OCI-LY3 (cell line): Measurements from ENCODE around the gene PQBP1.

Experiments used
- EZH2phosphoT487 ChIP-seq: fragments of 200-600 bp; shearing (Covaris generic); IDR thresholded peaks from 2 replicates; pipeline ENCODE4 v1.6.1; 2018; ENCODE audit warnings: antibody characterized with exemption, mixed run types, low read depth
- TF ChIP-seq, protein P1 (sequence below): fragments of 200-600, 300-600 bp; sonication (generic); IDR thresholded peaks from 2 replicates; pipeline ENCODE4 v1.5.1; 2014; ENCODE audit warnings: antibody characterized with exemption, low read length, low read depth

- TF ChIP-seq, protein P1, sequence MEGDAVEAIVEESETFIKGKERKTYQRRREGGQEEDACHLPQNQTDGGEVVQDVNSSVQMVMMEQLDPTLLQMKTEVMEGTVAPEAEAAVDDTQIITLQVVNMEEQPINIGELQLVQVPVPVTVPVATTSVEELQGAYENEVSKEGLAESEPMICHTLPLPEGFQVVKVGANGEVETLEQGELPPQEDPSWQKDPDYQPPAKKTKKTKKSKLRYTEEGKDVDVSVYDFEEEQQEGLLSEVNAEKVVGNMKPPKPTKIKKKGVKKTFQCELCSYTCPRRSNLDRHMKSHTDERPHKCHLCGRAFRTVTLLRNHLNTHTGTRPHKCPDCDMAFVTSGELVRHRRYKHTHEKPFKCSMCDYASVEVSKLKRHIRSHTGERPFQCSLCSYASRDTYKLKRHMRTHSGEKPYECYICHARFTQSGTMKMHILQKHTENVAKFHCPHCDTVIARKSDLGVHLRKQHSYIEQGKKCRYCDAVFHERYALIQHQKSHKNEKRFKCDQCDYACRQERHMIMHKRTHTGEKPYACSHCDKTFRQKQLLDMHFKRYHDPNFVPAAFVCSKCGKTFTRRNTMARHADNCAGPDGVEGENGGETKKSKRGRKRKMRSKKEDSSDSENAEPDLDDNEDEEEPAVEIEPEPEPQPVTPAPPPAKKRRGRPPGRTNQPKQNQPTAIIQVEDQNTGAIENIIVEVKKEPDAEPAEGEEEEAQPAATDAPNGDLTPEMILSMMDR = no peak
- TF ChIP-seq EZH2phosphoT487 = no peak
These were observed 7.5 kb downstream of the PQBP1 start for GRCh38 chrX:48905090-48905790.
